Adrenal gland (tissue), 12 donors: Measurements from ENCODE around the gene ATP6V1A. TPM values are rescaled to one million over a fixed set of nuclear protein-coding genes. Genes with fewer than 3 reads are reported as not detected.
"Not testable (repeated sequence)": the region's sequence is repeated elsewhere in the genome, so short reads cannot be mapped to it uniquely, and the experiment has no call there.

Experiments used
- DNase-seq, 7 donors: peaks; one replicate each; pipeline ENCODE4 v3.0.0-alpha.2; 2019 to 2020
- H3K27ac ChIP-seq, 5 donors: fragments of 200-600 bp; sonication (generic) in 4 of 5; 1 replicate in 3 of 5; 2 replicates in 2 of 5; pipeline versions ENCODE4 v1.5.1 to v1.8.0; 2016 to 2020; ENCODE audit warnings: mild to moderate bottlenecking in 1 of 5
- H3K27me3 ChIP-seq: fragments of 200-600 bp; 2 replicates; pipeline ENCODE4 v1.8.0; 2021
- H3K36me3 ChIP-seq, 2 donors: fragments of 200-600 bp; replicated peaks in 1 of 2; 1 replicate in 1 of 2; 2 replicates in 1 of 2; pipeline versions ENCODE4 v1.5.1 to v1.8.0; 2018 to 2022
- H3K4me1 ChIP-seq, 2 donors: fragments of 200-600 bp; replicated peaks in 1 of 2; 1 replicate in 1 of 2; 2 replicates in 1 of 2; pipeline versions ENCODE4 v1.5.1 to v1.8.0; 2018 to 2021
- H3K4me3 ChIP-seq, 4 donors: fragments of 200-600 bp; sonication (generic) in 3 of 4; one replicate each; pipeline ENCODE4 v1.5.1; 2016 to 2018
- H3K9me3 ChIP-seq, 3 donors: fragments of 200-600 bp; sonication (generic) in 1 of 3; replicated peaks in 1 of 3; 1 replicate in 2 of 3; 2 replicates in 1 of 3; pipeline versions ENCODE4 v1.5.1 to v1.8.0; 2016 to 2021
- CTCF ChIP-seq, 6 experiments: fragments of 450-650 bp in 4 of 6; fragments of 200-600 bp in 2 of 6; sonication (generic) in 1 of 6; IDR thresholded peaks; 1 replicate in 5 of 6; 2 replicates in 1 of 6; pipeline versions ENCODE4 v1.5.1 to v1.8.0; 2016 to 2021; ENCODE audit warnings: antibody characterized with exemption in 6 of 6, mild to moderate bottlenecking in 2 of 6, moderate library complexity in 1 of 6
- POLR2A ChIP-seq, 2 donors: fragments of 450-650 bp; IDR thresholded peaks; one replicate each; pipeline ENCODE4 v1.6.1; 2017; ENCODE audit warnings: antibody characterized with exemption in 2 of 2, mild to moderate bottlenecking in 2 of 2, moderate library complexity in 1 of 2
- WGBS, 4 donors: extraction: QIAGEN DNeasy Blood & Tissue Kit in 2 of 4; methylation state at CpG; one replicate each; pipeline versions ENCODE4 v1.1.5 to v1.1.7; 2013 to 2017; 5-methylcytosine and 5-hydroxymethylcytosine counted together
- intact Hi-C, 2 donors: fragments of 100-400 bp; cut with DNase I; formaldehyde crosslinking; loops; one replicate each; pipeline versions ENCODE4 v1.14.1 to v1.15.0; 2022 to 2023
- polyA plus RNA-seq, 3 donors: library from polyadenylated mRNA; stranded (reverse); fragments of 200-250 nt in 2 of 3; fragments of 350-450 nt in 1 of 3; fragmentation: Illumina TruSeq in 1 of 3; extraction: RNeasy Lipid Tissue Mini Kit (QIAGEN cat#74804) in 1 of 3; gene quantifications; one replicate each; pipeline ENCODE4 v1.2.3, GENCODE V29; 2013 to 2014
- total RNA-seq, 9 donors: library from RNA; depleted of rRNA in 4 of 9; stranded (reverse); fragments of >200 nt in 4 of 9; fragments of 120-200 nt in 1 of 9; fragmentation: NEBNext Ultra II Directional in 1 of 9; extraction: Animal tissue kit (Norgen Biotek cat#: 25700) in 1 of 9; gene quantifications; one replicate each; pipeline versions ENCODE4 v1.1.0 to v1.2.4, GENCODE V29; 2013 to 2023
- donor health status: healthy with polysubstance abuse.
- donor health status: Bipolar disorder and iron deficiency.
- donor health status: DM: yes; HTN: yes; CAD: no.
- donor health status: DM: no; HTN: no; CAD: no.
- donor health status: DM: no; HTN: no; CAD: no.
- donor health status: DM: yes; HTN: yes; CAD: no.

The ATP6V1A gene
- total and polyA plus RNA-seq, 12 donors, result 14.7 to 165 (median 108) TPM

- TF ChIP-seq POLR2A (IDR thresholded peaks at IDR 0.05), result no peak
- no peak for TF ChIP-seq CTCF (IDR thresholded peaks at IDR 0.05)
- Histone ChIP-seq H3K27me3 (no peaks in the 10 kb centered on the region), H3K4me3 (no peak overlapping the region), H3K9me3 (no peaks in the 10 kb centered on the region), H3K27ac (no peak overlapping the region), H3K36me3 (no peaks in the 10 kb centered on the region), H3K4me1 (no peaks in the 10 kb centered on the region)
- intact Hi-C loops, result no loop called here
- DNase-seq, result no peak
Measured at GRCh38 chr3:113847247-113847646, 100.4 kb downstream of the ATP6V1A start.

- no peaks in the 10 kb centered on the region for H3K27me3 ChIP-seq
- DNase-seq, result no peak
- intact Hi-C loops, result no loop called here
- 87 to 90% (median 88%) methylated on average over 2 of the region's 2 CpGs for WGBS, 4 donors
- H3K36me3 ChIP-seq, result no peaks in the 10 kb centered on the region
- H3K4me1 ChIP-seq, result no peaks in the 10 kb centered on the region
- H3K27ac ChIP-seq, result no peak overlapping the region
- H3K9me3 ChIP-seq, result no peaks in the 10 kb centered on the region
- no peak overlapping the region for H3K4me3 ChIP-seq
- TF ChIP-seq POLR2A (IDR thresholded peaks at IDR 0.05) (no peak), CTCF (IDR thresholded peaks at IDR 0.05) (no peak)
Measured at GRCh38 chr3:113847664-113848461, 101.0 kb downstream of the ATP6V1A start.

- H3K4me3 ChIP-seq, H3K4me1 ChIP-seq, H3K9me3 ChIP-seq, H3K27ac ChIP-seq, intact Hi-C loops, H3K36me3 ChIP-seq, DNase-seq, H3K27me3 ChIP-seq: not testable (repeated sequence)
- 88 to 100% (median 94%) methylated on average over 2 to 3 of the region's 3 CpGs for WGBS, 4 donors
Measured at GRCh38 chr3:113849071-113849470, 102.2 kb downstream of the ATP6V1A start.

GRCh38 chr3:113849841-113850240 lies 103.0 kb downstream of the ATP6V1A start:
- intact Hi-C loops, H3K4me1 ChIP-seq, H3K9me3 ChIP-seq, H3K27ac ChIP-seq, H3K27me3 ChIP-seq, DNase-seq, H3K4me3 ChIP-seq, H3K36me3 ChIP-seq: not testable (repeated sequence)
- 87 to 91% (median 89%) methylated on average over 4 to 22 of the region's 22 CpGs for WGBS, 4 donors

GRCh38 chr3:113850391-113850790 lies 103.6 kb downstream of the ATP6V1A start:
- WGBS, 4 donors, result 77 to 97% (median 94%) methylated on average over 5 to 9 of the region's 9 CpGs
- intact Hi-C loops, H3K4me1 ChIP-seq: not testable (repeated sequence)

GRCh38 chr3:113852506-113852905 lies 105.7 kb downstream of the ATP6V1A start:
- Histone ChIP-seq H3K9me3 (no peaks in the 10 kb centered on the region), H3K4me1 (no peaks in the 10 kb centered on the region), H3K27me3 (no peaks in the 10 kb centered on the region), H3K27ac (no peak overlapping the region), H3K4me3 (no peak overlapping the region), H3K36me3 (no peaks in the 10 kb centered on the region)
- intact Hi-C loops, result no loop called here
- no peak for TF ChIP-seq POLR2A (IDR thresholded peaks at IDR 0.05)
- no peak for TF ChIP-seq CTCF (IDR thresholded peaks at IDR 0.05)
- WGBS, 4 donors, result 69 to 87% (median 82%) methylated on average over 3 of the region's 3 CpGs
- DNase-seq, result no peak

More at GRCh38 chr3:113850391-113850790, 103.6 kb downstream of the ATP6V1A start:
- not testable (repeated sequence) for H3K27me3 ChIP-seq, H3K9me3 ChIP-seq, H3K27ac ChIP-seq, H3K36me3 ChIP-seq, DNase-seq, H3K4me3 ChIP-seq
